Central memory CD4-positive, alpha-beta T cell (primary cell): ENCODE data around the gene LSR.

Experiments used
- DNase-seq: peaks from one replicate; pipeline ENCODE4 v3.0.0; 2022
- total RNA-seq, 3 experiments: gene quantifications; one replicate each; lab custom pipeline; 2026; lab: John Stamatoyannopoulos, UW

The LSR gene, protein sequence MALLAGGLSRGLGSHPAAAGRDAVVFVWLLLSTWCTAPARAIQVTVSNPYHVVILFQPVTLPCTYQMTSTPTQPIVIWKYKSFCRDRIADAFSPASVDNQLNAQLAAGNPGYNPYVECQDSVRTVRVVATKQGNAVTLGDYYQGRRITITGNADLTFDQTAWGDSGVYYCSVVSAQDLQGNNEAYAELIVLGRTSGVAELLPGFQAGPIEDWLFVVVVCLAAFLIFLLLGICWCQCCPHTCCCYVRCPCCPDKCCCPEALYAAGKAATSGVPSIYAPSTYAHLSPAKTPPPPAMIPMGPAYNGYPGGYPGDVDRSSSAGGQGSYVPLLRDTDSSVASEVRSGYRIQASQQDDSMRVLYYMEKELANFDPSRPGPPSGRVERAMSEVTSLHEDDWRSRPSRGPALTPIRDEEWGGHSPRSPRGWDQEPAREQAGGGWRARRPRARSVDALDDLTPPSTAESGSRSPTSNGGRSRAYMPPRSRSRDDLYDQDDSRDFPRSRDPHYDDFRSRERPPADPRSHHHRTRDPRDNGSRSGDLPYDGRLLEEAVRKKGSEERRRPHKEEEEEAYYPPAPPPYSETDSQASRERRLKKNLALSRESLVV
- total RNA-seq: 22.6 to 52.4 (median 38.8) reads per million in 3 experiments

DNA sequence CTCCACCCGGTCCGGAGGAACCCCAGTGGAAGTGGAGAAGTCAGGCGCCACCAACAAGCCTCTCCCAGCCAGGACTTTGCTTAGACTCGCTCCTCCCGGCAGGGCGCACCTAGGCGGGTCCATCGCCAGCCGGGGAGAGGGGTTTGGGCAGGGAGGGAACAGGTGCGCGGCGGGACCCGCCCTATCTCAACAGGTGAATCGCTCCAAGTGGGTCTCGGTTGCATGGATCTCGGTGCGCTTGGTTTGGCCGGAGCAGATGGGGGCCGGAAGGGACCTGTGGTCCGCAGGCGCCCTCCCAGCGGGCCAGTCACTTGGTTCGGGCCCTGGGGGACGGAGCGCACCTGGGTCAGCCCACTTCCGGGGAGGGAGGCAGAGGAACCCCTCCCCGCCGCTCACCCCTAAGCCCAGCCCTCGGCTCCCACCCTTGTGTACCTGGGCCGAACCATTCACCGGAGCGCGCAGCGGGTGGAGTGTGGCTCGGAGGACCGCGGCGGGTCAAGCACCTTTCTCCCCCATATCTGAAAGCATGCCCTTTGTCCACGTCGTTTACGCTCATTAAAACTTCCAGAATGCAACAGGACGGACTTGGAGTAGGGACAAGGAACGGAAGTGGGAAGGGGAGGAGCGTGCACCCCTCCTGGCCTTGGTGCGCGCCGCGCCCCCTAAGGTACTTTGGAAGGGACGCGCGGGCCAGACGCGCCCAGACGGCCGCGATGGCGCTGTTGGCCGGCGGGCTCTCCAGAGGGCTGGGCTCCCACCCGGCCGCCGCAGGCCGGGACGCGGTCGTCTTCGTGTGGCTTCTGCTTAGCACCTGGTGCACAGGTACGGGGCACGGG is at the start of gene LSR:
Gene LSR (plus strand): TSS at position 693 of the 836 bp plus-strand sequence. CDS start 21 bp downstream, at position 714.
- DNase-seq: peak; percentile 77

DNA sequence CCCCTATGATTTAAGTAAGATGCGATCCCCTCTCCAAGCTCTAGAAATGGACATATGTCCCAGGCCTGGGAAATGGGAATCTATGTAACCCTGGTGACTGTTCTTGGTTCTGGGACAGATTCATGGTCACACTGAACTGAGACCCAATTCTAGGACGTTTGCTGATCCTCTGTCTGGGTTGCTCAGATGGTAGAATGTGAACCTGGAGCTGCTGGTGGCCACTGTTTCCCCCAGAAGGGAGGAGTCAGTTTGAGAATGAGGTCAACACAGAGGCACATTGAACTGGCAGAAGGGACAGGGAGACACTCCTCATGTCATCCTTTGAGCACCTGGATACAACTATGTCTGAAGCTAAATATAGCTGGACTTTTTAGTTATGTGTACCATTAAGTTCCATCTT is 49.3 kb upstream of the LSR start:
- no peak for DNase-seq

DNA sequence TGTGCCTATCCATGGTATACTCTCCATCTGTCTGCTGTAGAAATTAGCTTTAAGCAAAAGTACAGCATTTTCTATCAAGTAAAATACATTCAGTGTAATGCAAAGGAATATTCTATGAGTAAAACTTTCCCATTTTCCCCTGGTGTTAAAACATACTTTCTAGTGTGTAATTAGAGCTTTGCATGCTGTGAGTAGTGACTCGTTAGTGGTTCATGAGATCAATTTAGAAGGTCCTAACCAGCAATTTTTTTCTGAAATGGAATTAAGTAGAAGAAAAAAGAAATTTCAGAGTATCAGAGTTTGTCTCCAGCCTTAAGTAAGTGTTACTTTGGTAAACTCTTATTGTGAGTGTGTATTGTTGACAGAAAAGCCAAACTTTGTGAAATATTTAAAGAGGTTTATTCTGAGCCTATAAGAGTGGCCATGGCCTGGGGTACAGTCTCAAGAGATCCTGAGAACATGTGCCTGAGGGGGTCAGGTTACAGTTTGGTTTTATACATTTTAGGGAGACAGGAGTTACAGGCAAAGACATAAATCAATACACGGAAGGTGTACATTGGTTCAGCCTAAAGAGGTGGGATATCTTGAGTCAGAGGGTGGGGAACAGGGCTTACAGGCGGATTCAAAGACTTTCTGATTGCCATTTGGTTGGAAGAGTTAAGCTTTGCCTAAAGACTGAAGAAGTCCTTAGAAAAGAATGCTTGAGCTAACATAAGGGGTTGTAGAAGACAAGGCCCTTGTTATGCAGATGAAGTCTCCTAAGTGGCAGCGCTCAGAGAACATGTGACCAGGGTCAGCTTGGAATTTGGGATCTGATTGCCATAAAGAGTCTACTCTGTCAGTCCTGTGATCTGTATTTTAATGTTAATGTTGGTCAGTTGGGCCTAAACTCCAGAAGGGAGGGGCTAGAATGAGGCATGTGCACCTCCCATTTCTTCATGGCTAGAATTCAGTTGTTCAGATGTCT is 45.8 kb upstream of the LSR start:
- DNase-seq: no peak

DNA sequence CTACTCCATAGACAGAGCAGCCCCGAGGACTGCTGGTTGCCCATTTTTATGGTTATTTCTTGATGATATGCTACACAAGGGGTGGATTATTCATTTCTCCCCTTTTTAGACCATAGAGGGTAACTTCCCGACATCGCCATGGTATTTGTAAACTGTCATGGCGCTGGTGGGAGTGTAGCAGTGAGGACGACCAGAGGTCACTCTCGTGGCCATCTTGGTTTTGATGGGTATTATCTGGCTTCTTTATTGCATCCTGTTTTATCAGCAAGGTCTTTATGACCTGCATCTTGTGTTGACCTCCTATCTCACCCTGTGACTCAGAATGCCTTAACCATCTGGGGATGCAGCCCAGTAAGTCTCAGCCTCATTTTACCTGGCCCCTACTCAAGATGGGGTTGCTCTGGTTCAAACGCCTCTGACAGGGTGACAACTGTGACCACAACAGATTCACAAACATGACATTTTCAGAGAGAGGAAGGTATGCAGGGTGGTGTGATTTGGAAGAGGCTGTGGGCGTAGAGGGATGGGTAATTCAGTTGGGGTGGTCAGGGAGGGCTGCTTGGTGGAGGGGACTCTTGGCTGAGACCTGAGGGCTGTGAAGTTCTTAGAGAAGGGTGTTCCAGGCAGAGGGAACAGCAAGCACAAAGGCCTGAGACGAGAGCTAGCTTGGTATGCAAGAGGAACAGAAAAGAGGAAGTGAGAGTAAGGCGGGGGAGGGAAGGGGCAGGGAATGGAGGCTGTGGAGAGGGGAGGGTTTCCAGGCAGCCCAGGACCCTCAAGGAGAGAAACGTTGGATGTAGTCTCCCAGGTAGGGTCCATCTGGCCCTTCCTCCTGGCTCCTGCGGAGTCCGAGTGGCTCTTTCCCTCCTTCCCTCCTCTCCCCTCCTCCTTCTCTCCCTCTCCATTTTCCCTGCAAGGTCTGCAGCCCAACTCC is 43.7 kb upstream of the LSR start:
- no peak for DNase-seq

DNA sequence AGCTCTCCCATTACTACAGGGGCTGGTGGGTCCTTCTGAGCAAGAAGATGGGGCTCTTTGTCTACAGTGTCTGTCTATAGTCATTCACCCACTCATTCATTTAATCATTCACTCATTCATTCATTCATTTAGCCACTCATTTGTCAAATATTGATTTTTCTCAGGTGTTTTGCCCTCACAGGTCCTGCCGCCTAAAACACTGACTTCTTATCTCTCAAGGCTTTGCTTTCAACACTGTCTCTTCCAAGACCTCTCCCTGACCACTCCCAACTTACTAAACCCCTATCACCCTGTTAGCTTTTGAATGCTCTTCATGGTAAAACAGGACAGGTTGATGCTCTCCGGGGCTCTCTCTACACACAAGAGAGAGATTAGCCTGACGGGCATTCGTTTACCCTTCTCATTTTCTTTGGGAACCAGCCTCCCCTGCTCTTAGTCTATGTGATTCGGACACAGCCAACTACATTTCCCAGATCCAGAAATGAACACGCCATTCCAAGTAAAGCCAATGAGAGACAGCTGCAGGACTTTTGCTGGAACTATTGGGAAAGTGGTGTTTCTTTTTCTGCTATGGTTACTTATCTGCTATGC is 43.0 kb upstream of the LSR start:
- no peak for DNase-seq

DNA sequence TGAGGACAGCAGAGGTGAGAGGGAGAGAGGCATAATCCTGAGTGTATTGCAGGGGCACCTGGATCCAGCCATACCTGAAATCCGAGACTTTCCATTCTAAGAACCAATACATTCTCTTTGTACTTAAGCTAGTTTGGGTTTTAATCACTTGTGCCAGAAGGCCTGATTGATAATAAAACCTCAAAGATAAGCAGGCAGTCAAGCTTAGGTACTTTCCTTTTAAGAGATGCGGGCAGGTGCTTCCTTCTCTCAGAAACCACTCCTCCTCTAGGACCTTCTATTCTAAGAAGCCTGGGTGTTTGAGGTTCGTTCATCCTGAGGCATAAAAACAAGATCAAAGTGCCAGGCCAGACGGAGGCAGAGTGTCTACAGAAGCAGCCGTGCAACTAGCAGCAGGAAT is 42.4 kb upstream of the LSR start:
- peak; percentile 86 for DNase-seq

DNA sequence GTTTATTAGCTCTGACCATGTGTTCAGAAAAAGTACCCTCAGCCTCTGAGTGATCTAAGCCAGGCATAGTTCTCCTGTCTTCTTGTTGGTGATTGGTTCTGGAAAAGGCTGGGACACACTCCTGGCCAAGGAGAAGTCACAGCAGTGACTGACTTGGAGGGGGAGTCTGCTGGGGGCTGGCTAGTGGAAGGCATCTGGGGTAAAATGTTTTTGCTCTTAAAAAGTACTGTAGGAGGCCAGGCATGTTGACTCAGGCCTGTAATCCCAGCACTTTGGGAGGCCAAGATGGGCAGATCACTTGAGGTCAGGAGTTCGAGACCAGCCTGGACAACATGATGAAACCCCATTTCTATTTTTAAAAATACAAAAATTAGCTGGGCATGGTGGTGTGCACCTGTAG is 41.9 kb upstream of the LSR start:
- DNase-seq: no peak

DNA sequence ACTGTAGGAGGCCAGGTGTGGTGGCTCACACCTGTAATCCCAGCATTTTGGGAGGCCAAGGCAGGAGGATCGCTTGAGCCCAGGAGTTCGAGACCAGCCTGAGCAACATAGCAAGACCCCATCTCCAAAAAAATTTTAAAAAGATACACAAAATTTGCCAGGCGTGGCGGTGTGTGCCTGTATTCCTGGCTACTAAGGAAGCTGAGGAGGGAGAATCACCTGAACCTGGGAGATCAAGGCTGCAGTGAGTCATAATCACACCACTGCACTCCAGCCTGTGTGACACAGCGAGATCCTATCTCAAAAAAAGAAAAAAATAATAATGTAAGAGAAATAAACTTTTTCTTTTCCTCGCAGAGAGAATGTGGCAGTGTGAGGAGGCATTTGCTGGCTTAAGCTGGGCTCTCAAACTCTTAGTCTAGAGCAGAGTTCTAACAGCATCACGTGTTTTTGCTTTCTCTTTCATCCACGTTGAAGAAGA is 41.4 kb upstream of the LSR start:
- peak; percentile 56 for DNase-seq

DNA sequence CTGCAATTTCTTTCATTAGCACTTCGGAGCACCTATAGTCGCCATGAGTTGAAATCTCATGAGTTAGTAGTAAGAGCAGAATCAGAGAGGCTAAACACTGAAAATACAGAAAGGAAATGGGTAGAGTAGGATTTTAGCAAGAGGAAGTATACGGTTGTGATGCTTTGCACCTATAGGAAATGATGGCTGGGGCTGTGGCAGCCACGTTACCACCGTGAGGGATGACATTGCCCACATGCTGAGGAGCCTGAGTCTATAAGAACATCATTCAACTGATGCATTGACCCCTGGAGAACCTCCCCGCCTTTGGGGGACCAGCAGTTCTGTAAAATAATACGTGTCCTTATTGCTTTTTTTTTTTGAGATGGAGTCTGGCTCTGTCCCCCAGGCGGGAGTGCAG is 40.7 kb upstream of the LSR start:
- no peak for DNase-seq

DNA sequence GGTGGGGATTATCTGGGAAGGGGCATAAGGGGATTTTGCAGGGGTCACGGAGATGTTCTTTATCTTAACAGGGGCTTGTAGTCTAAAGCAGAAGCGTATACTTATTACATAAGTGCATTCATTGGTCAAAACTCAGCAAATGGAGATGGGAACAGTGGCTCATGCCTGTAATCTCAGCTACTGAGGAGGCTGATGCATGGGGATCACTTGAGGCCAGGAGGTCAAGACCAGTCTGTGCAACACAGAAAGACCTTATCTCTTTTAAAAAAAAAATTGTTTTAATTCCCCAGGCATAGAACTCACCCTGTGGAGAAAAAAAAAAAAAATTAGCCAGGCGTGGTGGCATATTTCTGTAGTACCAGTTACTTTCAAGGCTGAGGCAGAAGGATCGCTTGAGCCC is 39.2 kb upstream of the LSR start:
- no peak for DNase-seq

DNA sequence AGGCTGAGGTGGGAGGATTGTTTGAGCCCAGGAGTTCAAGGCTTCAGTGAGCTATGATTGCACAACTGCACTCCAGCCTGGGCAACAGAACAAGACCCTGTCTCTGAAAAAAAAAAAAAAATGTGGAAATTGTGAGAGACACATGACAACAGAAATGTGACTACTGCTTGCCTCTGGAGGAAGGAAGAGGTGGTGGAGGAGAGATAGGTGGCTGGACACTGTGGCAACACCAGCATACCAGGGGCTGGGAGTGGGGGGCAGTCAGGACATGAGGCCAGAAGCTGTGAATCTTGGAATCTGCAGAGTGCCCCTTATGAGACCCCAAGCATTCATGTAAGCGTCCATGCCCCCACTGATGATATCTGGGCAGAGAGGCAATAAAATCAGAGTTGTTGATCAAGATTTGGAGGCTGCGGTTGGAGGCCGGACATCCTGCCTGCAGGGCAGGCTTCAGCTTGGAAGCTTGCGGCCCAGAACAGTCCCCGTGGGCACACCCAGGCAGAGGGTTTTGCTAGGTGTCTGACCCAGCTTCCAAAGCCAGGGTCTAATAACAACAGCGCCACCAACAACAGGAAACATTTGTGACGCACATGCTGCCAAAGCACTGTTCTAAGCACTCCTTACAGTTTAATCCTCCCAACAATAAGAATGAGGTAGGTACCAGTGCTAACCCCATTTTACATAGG is 37.1 kb upstream of the LSR start:
- DNase-seq: peak; percentile 93

DNA sequence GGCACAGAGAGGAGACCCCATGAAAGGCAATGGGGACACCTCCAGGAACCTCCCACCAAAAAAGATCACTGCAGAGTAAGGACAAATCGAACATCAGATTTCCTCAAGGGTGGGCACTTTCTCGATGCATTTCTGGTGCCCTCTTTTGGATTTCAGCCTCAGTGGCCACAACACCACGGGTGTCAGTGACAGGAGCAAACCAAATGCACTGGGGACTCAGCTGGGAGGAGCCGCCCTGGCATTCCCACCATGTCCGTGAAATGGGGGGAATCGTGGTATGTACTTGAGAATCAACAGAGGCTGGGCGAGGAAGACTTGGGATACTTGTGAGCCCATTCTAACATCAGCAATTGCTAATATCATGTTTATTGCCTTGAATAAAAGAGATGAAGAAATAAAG is 36.6 kb upstream of the LSR start:
- DNase-seq: no peak

DNA sequence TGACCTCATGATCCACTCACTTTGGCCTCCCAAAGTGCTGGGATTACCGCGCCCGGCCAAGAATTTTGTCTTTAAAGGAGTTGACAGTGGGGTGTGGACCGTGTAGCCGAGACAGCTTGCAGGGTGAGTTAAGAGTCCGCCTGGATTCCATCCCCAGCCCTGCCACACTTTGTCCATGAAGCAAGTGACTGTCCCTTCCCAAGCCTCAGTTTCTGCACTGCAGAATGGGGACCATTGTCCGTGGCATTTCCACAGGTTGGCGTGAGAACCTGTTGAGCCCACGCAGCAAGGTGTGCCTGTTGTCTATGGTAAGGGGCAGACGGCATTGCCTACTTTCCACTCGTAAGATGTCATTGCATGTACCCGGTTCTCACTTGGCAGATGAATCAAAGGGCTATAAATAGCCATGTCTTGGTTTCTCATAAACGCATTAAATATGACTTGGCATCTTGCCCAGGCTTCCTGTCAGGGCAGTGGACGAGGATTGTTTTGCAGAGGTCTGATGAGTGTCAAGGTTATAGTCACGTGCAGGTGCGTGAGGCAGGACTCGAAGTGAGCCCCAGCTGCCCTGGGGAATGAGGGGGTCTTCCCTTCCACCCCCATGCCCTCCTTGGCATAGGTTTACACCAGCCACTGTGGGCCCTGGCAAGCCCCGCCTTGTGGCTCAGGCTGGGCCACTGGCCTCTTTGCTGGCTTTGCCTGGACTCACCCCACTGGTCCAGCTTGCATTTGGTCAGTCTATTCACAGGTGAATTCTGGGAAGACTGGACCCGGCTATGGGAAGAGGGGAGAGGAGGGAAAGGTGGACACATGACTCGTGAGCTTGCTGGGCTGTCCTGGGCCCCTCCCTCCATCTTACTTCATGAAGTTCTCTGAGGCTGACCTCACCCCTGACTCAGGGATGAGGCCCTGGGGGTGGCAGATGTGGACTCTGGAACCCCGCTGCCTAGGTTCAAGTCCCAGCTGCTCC is 34.9 kb upstream of the LSR start:
- DNase-seq: peak; percentile 93

DNA sequence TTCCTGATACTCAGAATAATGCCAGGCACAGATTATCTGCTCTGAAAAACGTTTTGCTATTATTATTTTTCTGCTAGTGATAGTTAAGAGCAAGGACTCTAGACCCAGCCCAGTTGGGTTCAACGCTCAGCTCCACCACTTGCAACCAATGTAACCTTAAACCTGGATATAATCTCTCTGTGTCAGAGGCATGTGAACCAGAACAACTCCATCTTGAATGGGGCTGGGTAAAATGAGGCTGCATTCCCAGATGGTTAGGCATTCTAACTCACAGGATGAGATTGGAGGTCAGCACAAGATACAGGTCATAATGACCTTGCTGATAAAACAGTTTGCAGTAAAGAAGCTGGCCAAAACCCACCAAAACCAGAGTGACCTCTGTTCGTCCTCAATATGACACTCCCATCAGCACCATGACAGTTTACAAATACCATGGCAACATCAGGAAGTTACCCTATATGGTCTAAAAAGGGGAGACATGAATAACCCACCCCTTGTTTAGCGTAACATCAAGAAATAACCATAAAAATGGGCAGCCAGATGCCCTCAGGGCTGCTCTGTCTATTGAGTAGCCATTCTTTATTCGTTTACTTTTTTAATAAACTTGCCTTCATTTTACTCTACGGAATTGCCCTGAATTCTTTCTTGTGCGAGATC is 33.9 kb upstream of the LSR start:
- no peak for DNase-seq

DNA sequence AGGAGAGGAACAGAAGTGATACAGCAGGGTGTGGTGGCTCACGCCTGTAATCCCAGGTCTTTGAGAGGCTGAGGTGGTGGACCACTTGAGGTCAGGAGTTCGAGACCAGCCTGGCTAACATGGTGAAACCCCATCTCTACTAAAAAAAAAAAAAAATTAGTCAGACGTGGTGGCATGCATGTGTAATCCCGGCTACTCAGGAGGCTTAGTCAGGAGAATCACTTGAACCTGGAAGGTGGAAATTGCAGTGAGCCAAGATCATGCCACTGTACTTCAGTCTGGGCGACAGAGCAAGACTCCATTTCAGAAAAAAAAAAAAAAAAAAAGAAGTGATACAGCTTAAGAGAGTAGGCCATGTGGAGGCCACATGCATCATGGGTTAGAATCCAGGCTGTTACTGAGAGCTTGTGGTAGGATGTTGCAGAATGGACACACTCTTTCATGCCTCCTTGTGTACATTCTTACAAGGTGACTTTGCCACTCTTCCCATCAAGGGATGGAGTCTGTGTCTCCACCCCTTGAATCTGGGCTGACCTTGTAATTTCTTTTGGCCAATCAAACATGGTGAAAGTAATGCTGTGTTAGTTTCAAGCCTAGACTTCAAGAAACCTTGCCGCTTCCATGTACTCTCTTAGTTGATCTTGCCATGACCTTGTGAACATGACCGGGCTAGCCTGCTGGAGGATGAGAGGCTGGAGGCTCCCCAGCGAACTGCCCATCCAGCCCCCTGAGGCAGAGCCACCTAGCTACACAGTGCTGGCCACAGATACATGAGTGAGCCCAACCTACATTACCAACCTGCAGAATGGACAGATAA is 32.6 kb upstream of the LSR start:
- DNase-seq: no peak

DNA sequence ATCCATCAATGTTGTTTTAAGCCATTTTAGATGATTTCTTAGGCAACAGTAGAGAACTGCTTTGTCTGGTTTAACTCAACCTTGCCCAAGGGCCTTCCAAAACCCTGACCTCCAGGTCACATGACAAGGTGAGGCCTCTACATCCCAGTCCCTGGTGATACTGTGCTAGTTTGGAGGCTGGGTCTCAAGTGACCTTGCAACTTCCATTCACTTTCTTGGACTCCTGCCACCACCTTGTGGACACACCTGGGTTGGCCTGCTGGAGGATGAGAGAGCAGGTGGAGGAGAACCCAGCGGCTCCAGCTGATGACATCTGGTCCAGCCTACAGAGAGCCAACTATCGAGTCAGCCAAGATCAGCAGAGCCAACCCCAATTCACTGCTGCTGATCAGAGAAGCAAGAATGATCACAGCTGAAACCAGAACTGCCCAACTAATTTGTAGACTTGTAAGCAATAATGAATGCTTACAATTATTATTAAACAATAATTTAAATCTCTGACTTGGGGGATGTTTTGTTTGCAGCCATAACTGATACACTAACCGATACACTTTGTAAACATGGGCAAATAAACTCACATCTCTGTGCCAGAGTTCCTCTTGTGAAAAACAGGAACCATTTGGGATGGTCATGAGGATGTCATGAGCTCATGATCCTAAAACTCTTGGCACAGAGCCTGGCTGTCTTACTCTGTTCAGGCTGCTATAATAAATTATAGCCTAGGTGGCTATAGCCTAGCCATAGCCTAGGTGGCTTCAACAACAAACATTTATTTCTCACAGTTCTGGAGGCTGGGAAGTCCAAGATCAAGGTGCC is 31.8 kb upstream of the LSR start:
- peak; percentile 33 for DNase-seq
